Measurements from ENCODE around the gene BSX. TPM values are rescaled to one million over a fixed set of nuclear protein-coding genes. Genes with fewer than 3 reads are reported as not detected.

Gene BSX
- polyA plus RNA-seq (2013, experiment 1 of 4), result not detected
- not detected for polyA plus RNA-seq (2013, experiment 2 of 4)
- polyA plus RNA-seq (2013, experiment 3 of 4), result not detected
- not detected for polyA plus RNA-seq (2013, experiment 4 of 4)

DNA sequence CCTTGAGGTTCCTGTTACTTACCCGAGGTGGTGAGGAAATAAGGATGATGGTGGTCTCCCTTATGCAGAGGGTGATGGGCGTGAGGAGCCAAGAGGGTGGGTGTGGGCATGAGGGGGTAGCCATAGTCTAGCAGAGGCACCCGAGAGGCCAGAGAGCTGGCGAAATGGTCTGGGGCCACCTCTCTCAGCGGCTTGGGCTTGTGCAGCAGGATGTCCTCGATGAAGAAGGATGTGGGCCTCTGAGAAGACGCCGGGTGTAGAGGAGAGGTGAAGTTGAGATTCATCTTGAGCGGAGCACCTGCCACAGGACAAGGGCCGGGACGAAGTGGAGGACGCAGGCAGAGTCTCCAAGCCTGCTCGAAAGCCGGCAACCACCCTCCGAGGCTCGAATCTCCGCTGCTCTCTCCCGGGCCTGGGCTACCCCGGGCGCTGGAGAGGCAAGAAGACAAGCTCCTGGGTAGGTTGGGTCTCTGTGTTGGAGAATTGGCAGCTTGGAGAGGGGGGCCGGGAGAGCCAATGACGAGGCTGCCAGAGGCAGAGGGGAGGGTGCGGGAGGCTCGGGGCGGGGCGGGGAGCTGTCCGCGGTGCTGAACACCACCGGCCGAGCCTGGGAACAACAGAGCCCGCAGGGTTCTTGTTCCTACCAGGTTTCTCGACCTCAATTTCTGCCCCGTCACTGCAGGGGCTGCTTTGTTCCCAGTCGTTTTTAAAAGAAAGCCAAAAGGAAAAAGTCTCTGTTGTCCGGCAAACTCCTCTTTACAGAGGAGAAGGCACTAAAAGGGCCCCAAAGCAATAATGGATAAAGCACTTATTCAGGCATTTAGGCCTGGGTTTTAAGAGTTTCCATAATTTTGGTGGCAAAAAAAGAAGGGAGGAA, at the start of gene BSX:
BSX (minus strand) TSS at position 447 of the 877 bp plus-strand sequence; CDS start at position 284, 163 bp downstream.
- WGBS, 2 experiments, result 8 to 9% methylated on average over 35 of the region's 35 CpGs
- Histone ChIP-seq H3K36me3 (ENCODE audit: control insufficient read depth, insufficient read depth, low read length) (no peaks in the 10 kb centered on the region), H3K9me3 (ENCODE audit: control insufficient read depth, low read length) (no peaks in the 10 kb centered on the region), H3K27ac (ENCODE audit: insufficient read depth, low read depth, low read length, poor library complexity, severe bottlenecking) (no peak within 1 kb of the TSS), H3K4me1 (ENCODE audit: control insufficient read depth, insufficient read depth, low read length) (peaks cover 28% of the 10 kb centered on the region), H3K27me3 (ENCODE audit: control insufficient read depth, insufficient read depth, low read length, poor library complexity, severe bottlenecking) (peaks cover 100% of the 10 kb centered on the region), H3K4me3 (ENCODE audit: insufficient read depth, low read depth, low read length) (no peak within 1 kb of the TSS)

DNA sequence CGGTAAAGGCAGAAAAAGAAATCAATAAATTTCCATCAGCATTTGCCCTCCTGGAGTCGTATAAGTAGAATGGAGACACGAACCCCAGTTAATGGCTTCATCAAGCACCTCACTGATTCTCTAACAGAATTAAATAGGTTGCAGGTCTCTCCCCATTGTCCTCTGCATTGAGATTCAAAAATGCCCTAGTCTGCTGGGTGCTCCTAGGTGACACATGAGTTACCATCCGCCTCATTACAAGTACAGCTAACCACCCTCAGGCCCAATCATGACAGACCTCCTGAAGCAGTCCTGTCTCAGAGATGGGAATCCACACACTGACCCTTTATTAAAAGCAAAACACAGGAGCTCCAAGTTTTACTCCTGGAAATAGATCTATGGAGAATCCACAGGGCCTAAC, 48.9 kb upstream of the BSX start:
- H3K9me3 ChIP-seq (ENCODE audit: control insufficient read depth, low read length), result no peaks in the 10 kb centered on the region
- H3K4me1 ChIP-seq (ENCODE audit: control insufficient read depth, insufficient read depth, low read length), result no peaks in the 10 kb centered on the region
- WGBS, 2 experiments, result 63 to 67% methylated on average over 4 of the region's 4 CpGs

GRCh38 chr11:123020968-123021367, 39.3 kb upstream of the BSX start:
- Histone ChIP-seq H3K4me1 (ENCODE audit: control insufficient read depth, insufficient read depth, low read length) (no peaks in the 10 kb centered on the region), H3K9me3 (ENCODE audit: control insufficient read depth, low read length) (no peaks in the 10 kb centered on the region), H3K36me3 (ENCODE audit: control insufficient read depth, insufficient read depth, low read length) (no peaks in the 10 kb centered on the region), H3K4me3 (ENCODE audit: insufficient read depth, low read depth, low read length) (no peak overlapping the region), H3K27me3 (ENCODE audit: control insufficient read depth, insufficient read depth, low read length, poor library complexity, severe bottlenecking) (no peaks in the 10 kb centered on the region), H3K27ac (ENCODE audit: insufficient read depth, low read depth, low read length, poor library complexity, severe bottlenecking) (no peak overlapping the region)
- 64 to 84% methylated on average over 2 of the region's 2 CpGs for WGBS, 2 experiments

More for the DNA sequence above, 48.9 kb upstream of the BSX start:
- Histone ChIP-seq H3K27me3 (ENCODE audit: control insufficient read depth, insufficient read depth, low read length, poor library complexity, severe bottlenecking) (no peaks in the 10 kb centered on the region), H3K36me3 (ENCODE audit: control insufficient read depth, insufficient read depth, low read length) (no peaks in the 10 kb centered on the region), H3K4me3 (ENCODE audit: insufficient read depth, low read depth, low read length) (no peak overlapping the region), H3K27ac (ENCODE audit: insufficient read depth, low read depth, low read length, poor library complexity, severe bottlenecking) (no peak overlapping the region)

GRCh38 chr11:123018702-123019101, 37.1 kb upstream of the BSX start:
- no peaks in the 10 kb centered on the region for H3K4me1 ChIP-seq (ENCODE audit: control insufficient read depth, insufficient read depth, low read length)
- WGBS, 2 experiments, result 88% methylated on average over 9 of the region's 9 CpGs

DNA sequence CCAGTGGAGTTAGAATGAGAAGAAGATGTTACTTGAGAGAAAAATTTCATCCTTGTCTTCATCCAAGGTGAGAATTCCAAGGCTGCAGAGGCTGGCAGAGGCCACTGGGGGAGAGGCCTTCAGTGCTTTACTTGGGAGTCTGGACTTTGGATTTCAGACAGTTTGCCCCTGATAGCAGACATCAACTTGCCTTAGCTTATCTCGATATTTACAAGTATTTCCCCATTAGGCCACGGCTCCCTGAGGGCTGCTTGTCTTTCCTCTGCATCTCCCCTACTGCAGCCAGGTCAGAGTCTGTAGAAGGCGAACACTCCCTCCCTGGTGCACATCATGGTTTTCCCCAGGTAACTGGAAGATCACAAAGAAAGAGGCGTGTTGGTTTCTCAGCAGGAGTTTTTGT, 29.9 kb upstream of the BSX start:
- no peak overlapping the region for H3K4me3 ChIP-seq (ENCODE audit: insufficient read depth, low read depth, low read length)
- H3K4me1 ChIP-seq (ENCODE audit: control insufficient read depth, insufficient read depth, low read length), result no peaks in the 10 kb centered on the region
- H3K36me3 ChIP-seq (ENCODE audit: control insufficient read depth, insufficient read depth, low read length), result no peaks in the 10 kb centered on the region
- no peaks in the 10 kb centered on the region for H3K9me3 ChIP-seq (ENCODE audit: control insufficient read depth, low read length)
- H3K27ac ChIP-seq (ENCODE audit: insufficient read depth, low read depth, low read length, poor library complexity, severe bottlenecking), result no peak overlapping the region
- 76 to 79% methylated on average over 4 of the region's 4 CpGs for WGBS, 2 experiments
- H3K27me3 ChIP-seq (ENCODE audit: control insufficient read depth, insufficient read depth, low read length, poor library complexity, severe bottlenecking), result no peaks in the 10 kb centered on the region

More at GRCh38 chr11:123018702-123019101, 37.1 kb upstream of the BSX start:
- no peaks in the 10 kb centered on the region for H3K9me3 ChIP-seq (ENCODE audit: control insufficient read depth, low read length)
- H3K4me3 ChIP-seq (ENCODE audit: insufficient read depth, low read depth, low read length), result no peak overlapping the region
- H3K27ac ChIP-seq (ENCODE audit: insufficient read depth, low read depth, low read length, poor library complexity, severe bottlenecking), result no peak overlapping the region
- no peaks in the 10 kb centered on the region for H3K27me3 ChIP-seq (ENCODE audit: control insufficient read depth, insufficient read depth, low read length, poor library complexity, severe bottlenecking)
- no peaks in the 10 kb centered on the region for H3K36me3 ChIP-seq (ENCODE audit: control insufficient read depth, insufficient read depth, low read length)

DNA sequence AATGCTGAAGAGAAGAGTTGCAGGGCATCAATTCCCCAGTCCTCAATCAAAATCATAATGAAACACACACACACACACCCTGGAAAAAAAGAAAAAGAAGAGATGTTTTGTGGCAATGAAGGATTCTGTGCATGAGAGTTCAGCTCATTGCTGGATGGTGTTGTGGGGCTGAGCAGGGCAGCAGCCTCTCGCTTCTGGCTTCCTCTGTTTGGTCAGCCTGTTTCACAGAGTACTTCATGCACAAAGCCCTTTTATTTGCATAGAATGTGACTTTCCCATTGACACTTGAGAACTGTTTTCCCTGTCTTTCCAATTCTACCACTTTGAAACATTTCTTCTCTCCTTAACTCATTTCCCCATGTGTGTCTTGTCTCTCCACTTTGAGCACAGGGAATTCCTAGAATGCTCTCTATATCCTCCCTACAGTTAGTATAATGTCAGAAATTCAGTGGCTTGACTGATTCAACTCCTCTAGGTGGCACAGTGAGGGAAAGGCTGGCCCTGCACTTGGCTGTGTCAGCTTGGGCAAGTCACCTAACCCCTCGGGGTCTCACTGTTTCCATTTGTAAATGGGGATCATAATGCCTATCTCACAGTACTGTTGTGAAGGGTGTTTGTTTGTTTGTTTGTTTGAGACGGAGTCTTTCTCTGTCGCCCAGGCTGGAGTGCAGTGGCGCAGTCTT, 25.4 kb upstream of the BSX start:
- Histone ChIP-seq H3K36me3 (ENCODE audit: control insufficient read depth, insufficient read depth, low read length) (no peaks in the 10 kb centered on the region), H3K4me1 (ENCODE audit: control insufficient read depth, insufficient read depth, low read length) (no peaks in the 10 kb centered on the region)
- 86% methylated on average over 5 of the region's 5 CpGs for whole genome bisulfite sequencing, 2 experiments

DNA sequence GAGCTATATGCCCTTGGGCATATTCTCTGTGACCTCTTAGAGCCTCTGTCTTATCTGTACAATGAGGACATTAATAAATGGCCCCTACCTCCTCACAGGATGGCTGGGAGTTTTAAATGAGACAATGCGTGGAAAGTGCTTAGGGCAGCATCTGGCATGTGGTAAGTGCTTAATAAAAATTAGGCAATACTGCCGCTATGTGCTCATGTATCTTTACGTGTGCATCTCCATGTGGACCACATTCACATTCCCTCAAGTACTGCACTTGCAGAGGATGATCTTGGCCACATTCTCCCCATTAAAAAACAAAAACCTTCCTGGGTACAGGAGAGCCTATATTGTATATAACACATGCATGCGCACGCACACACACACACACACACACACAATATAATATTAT, 19.1 kb upstream of the BSX start:
- H3K4me1 ChIP-seq (ENCODE audit: control insufficient read depth, insufficient read depth, low read length), result no peaks in the 10 kb centered on the region
- no peaks in the 10 kb centered on the region for H3K9me3 ChIP-seq (ENCODE audit: control insufficient read depth, low read length)
- H3K27me3 ChIP-seq (ENCODE audit: control insufficient read depth, insufficient read depth, low read length, poor library complexity, severe bottlenecking), result no peaks in the 10 kb centered on the region
- no peak overlapping the region for H3K27ac ChIP-seq (ENCODE audit: insufficient read depth, low read depth, low read length, poor library complexity, severe bottlenecking)
- H3K36me3 ChIP-seq (ENCODE audit: control insufficient read depth, insufficient read depth, low read length), result no peaks in the 10 kb centered on the region
- WGBS, 2 experiments, result 89 to 93% methylated on average over 5 of the region's 5 CpGs
- no peak overlapping the region for H3K4me3 ChIP-seq (ENCODE audit: insufficient read depth, low read depth, low read length)

More for the DNA sequence above, 25.4 kb upstream of the BSX start:
- no peak overlapping the region for H3K27ac ChIP-seq (ENCODE audit: insufficient read depth, low read depth, low read length, poor library complexity, severe bottlenecking)
- H3K9me3 ChIP-seq (ENCODE audit: control insufficient read depth, low read length), result no peaks in the 10 kb centered on the region
- H3K27me3 ChIP-seq (ENCODE audit: control insufficient read depth, insufficient read depth, low read length, poor library complexity, severe bottlenecking), result no peaks in the 10 kb centered on the region
- no peak overlapping the region for H3K4me3 ChIP-seq (ENCODE audit: insufficient read depth, low read depth, low read length)

GRCh38 chr11:122998727-122999366, 17.2 kb upstream of the BSX start:
- Histone ChIP-seq H3K4me1 (ENCODE audit: control insufficient read depth, insufficient read depth, low read length) (no peaks in the 10 kb centered on the region), H3K4me3 (ENCODE audit: insufficient read depth, low read depth, low read length) (no peak overlapping the region), H3K9me3 (ENCODE audit: control insufficient read depth, low read length) (no peaks in the 10 kb centered on the region), H3K27ac (ENCODE audit: insufficient read depth, low read depth, low read length, poor library complexity, severe bottlenecking) (no peak overlapping the region), H3K27me3 (ENCODE audit: control insufficient read depth, insufficient read depth, low read length, poor library complexity, severe bottlenecking) (no peaks in the 10 kb centered on the region), H3K36me3 (ENCODE audit: control insufficient read depth, insufficient read depth, low read length) (no peaks in the 10 kb centered on the region)
- 54 to 56% methylated on average over 14 of the region's 14 CpGs for WGBS, 2 experiments

DNA sequence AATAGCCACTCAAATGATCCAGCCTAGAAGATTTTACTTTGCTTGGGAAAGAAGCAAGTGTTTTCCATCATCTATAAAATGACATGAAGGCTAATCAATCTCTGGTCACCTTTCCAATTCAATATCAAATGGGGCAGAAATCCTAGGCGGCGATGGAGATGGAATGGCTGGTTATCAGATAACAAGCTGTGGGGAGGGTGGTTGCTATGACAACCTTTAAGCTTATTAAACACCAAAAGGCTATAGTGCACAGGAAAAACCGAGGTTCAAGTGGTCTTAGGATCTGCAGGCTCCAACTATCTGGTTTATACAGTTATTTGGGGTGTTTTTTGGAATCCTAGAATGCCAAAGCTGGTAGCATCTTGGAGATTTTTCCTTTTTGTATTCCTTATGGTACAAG, 13.9 kb upstream of the BSX start:
- no peaks in the 10 kb centered on the region for H3K27me3 ChIP-seq (ENCODE audit: control insufficient read depth, insufficient read depth, low read length, poor library complexity, severe bottlenecking)
- WGBS, 2 experiments, result 61 to 78% methylated on average over 3 of the region's 3 CpGs

More for the DNA sequence above, 13.9 kb upstream of the BSX start:
- Histone ChIP-seq H3K27ac (ENCODE audit: insufficient read depth, low read depth, low read length, poor library complexity, severe bottlenecking) (no peak overlapping the region), H3K4me1 (ENCODE audit: control insufficient read depth, insufficient read depth, low read length) (no peaks in the 10 kb centered on the region), H3K36me3 (ENCODE audit: control insufficient read depth, insufficient read depth, low read length) (no peaks in the 10 kb centered on the region), H3K9me3 (ENCODE audit: control insufficient read depth, low read length) (no peaks in the 10 kb centered on the region), H3K4me3 (ENCODE audit: insufficient read depth, low read depth, low read length) (no peak overlapping the region)

Measured in ectodermal cell (in vitro differentiated cells).